Brain microvascular endothelial cell (primary cell): ENCODE results near the gene GAREM1.

Experiments
- DNase-seq: peaks from one replicate; pipeline ENCODE4 v3.0.0-alpha.2; 2020
- H3K27ac ChIP-seq: fragments of 250-450 bp; sonication (Bioruptor Pico); 2 replicates; pipeline ENCODE4 v1.5.1; 2020; ENCODE audit warnings: mild to moderate bottlenecking, moderate library complexity
- H3K27me3 ChIP-seq: fragments of 250-450 bp; sonication (Bioruptor Pico); replicated peaks from 2 replicates; pipeline ENCODE4 v1.5.1; 2020; ENCODE audit warnings: mild to moderate bottlenecking
- H3K36me3 ChIP-seq: fragments of 250-450 bp; sonication (Bioruptor Pico); replicated peaks from 2 replicates; pipeline ENCODE4 v1.5.1; 2020; ENCODE audit warnings: mild to moderate bottlenecking
- H3K4me3 ChIP-seq: 2 replicates; pipeline ENCODE4 v1.5.1; 2011; ENCODE audit warnings: low read depth, mild to moderate bottlenecking, control low read depth, low read length, moderate library complexity
- in situ Hi-C: cut with HindIII; loops from 2 replicates; pipeline ENCODE4 v1.10.0; 2017; ENCODE audit warnings: low sequenced_read_pairs, low pct_ligation_motif_present
- TF ChIP-seq, protein P1 (sequence below): IDR thresholded peaks from 2 replicates; pipeline ENCODE4 v1.5.1; 2011; ENCODE audit warnings: low read depth, mild to moderate bottlenecking, moderate library complexity, low read length, control low read depth, inconsistent platforms; ENCODE audit errors: missing control alignments

Gene GAREM1

DNA sequence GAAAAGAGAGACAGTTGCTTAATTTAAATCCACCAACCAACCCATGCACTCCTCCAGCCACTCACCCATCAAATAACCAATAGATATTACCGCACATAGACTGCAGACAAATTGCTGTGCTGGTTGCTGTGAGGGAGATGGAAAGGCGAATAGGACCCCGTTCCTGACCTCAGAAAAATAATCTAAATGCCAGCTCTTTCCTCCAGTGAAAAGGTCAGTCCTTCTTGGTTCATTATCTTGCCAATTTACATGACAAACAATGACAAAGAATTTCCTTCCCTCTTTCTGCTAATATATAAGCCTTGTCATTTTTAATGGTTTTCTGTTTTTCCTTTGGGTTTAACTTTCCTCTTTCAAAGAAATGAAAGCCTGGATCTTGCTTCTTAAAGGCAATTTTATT is 219.2 kb downstream of the GAREM1 start:
- Histone ChIP-seq H3K4me3 (no peak overlapping the region), H3K36me3 (no peaks in the 10 kb centered on the region), H3K27ac (no peak overlapping the region), H3K27me3 (no peaks in the 10 kb centered on the region)
- DNase-seq = no peak
- TF ChIP-seq, protein P1, sequence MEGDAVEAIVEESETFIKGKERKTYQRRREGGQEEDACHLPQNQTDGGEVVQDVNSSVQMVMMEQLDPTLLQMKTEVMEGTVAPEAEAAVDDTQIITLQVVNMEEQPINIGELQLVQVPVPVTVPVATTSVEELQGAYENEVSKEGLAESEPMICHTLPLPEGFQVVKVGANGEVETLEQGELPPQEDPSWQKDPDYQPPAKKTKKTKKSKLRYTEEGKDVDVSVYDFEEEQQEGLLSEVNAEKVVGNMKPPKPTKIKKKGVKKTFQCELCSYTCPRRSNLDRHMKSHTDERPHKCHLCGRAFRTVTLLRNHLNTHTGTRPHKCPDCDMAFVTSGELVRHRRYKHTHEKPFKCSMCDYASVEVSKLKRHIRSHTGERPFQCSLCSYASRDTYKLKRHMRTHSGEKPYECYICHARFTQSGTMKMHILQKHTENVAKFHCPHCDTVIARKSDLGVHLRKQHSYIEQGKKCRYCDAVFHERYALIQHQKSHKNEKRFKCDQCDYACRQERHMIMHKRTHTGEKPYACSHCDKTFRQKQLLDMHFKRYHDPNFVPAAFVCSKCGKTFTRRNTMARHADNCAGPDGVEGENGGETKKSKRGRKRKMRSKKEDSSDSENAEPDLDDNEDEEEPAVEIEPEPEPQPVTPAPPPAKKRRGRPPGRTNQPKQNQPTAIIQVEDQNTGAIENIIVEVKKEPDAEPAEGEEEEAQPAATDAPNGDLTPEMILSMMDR = no peak
- in situ Hi-C loops = no loop called here

DNA sequence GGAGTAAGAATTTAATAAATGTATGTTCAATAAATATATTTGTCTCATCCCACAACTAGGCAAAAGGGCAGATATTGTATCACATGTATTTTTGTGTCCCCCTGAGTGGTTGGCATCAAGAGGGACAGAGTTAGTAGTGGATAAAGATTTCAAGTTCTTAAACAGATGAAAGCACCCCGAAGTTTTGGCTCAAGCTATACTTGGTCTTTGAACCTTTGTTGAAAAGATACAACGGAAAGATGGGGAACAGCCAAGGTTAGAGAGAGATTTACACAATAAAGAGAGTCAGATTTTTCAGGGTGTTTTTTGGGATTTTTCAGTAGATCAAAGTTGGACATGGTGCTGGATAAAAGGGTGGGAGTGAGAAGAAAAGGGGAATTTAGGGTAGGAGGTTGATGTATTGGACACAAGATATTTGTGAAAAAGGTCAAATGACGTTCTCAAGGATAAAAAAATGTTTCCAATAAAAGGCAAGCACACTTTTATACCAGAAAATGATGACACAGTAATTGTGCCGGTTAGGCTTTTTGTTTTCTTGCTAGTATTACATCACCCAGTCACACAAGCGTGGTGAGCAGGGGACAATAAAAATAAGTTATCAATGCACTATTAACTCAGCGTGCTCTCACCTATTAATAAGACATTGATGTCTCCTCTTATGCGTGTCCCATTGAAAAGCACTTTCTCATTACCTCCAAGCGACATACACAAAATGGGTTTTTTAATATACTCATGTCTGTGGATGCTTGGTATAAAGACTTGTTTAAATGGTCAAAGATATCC is 221.3 kb downstream of the GAREM1 start:
- Histone ChIP-seq H3K27ac (no peak overlapping the region), H3K27me3 (no peaks in the 10 kb centered on the region), H3K4me3 (no peak overlapping the region), H3K36me3 (no peaks in the 10 kb centered on the region)
- no peak for DNase-seq
- TF ChIP-seq, protein P1 = no peak
- in situ Hi-C loops = no loop called here

DNA sequence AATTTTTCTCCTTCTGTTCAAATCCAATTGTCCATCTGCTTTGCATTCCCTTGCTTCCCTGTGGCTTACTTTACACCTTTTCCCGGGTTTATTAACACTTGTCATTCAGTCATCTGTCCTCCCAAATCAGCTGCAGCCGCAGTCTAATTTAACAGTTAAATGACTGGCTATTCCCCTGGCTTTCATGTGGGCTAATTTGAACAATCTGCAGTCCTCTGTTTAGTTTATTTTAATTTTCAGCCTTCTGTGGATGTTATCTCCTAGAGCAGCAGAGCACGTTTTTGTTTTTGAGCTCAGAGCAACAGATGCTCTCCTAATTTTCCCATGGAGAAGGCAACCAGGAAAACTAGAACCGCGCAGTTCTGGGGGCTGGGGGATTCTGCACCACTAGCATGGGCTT is 225.8 kb downstream of the GAREM1 start:
- DNase-seq = no peak
- TF ChIP-seq, protein P1 = no peak
- Histone ChIP-seq H3K27me3 (no peaks in the 10 kb centered on the region), H3K27ac (no peak overlapping the region), H3K4me3 (no peak overlapping the region), H3K36me3 (no peaks in the 10 kb centered on the region)
- in situ Hi-C loops = no loop called here

DNA sequence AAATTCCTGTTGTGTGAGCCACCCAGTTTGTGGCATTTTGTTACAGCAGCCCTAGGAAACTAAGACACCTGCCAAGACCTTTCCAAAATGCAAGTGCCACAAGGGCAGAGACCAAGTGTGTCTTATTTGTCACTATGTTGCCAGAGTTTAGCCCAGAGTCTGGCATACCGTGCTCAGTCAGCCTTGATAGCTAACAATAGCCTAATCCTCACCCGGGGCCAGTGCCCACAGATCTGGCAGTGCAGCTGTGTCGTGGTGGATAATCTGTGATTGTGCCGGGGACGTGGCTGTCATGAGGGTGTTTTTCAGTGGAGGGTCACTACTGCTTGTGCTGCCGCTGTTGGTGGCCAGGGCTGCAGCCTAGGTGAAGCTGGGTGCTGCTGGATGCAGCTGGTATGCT is 227.3 kb downstream of the GAREM1 start:
- no peak for DNase-seq
- Histone ChIP-seq H3K27ac (no peak overlapping the region), H3K36me3 (no peaks in the 10 kb centered on the region), H3K27me3 (no peaks in the 10 kb centered on the region), H3K4me3 (no peak overlapping the region)
- TF ChIP-seq, protein P1 = no peak
- in situ Hi-C loops = no loop called here

DNA sequence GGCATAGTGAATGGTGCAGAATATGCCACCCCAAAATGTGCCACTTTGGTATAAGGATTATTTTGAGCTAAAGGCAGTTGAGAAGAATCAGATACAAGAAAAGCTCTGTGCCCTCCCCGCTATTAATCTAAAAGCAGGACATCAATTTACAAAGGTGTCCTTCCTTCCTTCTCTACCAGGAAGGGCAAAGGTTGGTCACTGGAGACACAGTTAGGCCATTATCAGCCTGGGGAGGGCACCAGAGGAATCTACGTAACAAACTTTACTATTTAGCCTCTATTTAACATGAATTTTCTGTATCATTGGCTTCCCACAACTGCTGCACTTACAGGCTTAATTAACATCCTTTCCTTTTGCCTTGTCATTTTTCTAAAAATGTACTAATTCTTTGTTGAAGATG is 228.3 kb downstream of the GAREM1 start:
- no peaks in the 10 kb centered on the region for H3K36me3 ChIP-seq
- no peak overlapping the region for H3K4me3 ChIP-seq
- H3K27ac ChIP-seq = no peak overlapping the region
- TF ChIP-seq, protein P1 = no peak
- in situ Hi-C loops = no loop called here
- H3K27me3 ChIP-seq = no peaks in the 10 kb centered on the region
- no peak for DNase-seq
